ENCODE data around the gene LANCL2.

The LANCL2 gene

GRCh38 chr7:55441774-55442522 is 76.8 kb downstream of the LANCL2 start:
- DNase-seq (ENCODE audit: low spot score in 2 of 2) (no peak), ATAC-seq (ENCODE audit: low read depth) (no peak)
- Mint-ChIP-seq H3K4me3 (no peak overlapping the region), H3K9me3 (peaks cover 4% of the 10 kb centered on the region), H3K27ac (peak overlapping the region; percentile 36), H3K4me1 (peaks cover 13% of the 10 kb centered on the region), H3K36me3 (peaks cover 4% of the 10 kb centered on the region), H3K27me3 (no peaks in the 10 kb centered on the region)

- peaks cover 7% of the 10 kb centered on the region for H3K36me3 Mint-ChIP-seq
- no peak for ATAC-seq (ENCODE audit: low read depth)
- peaks cover 4% of the 10 kb centered on the region for H3K9me3 Mint-ChIP-seq
- no peaks in the 10 kb centered on the region for H3K27me3 Mint-ChIP-seq
- peak overlapping the region; percentile 39 for H3K27ac Mint-ChIP-seq
- H3K4me3 Mint-ChIP-seq = no peak overlapping the region
- no peak for DNase-seq (ENCODE audit: low spot score in 2 of 2)
- H3K4me1 Mint-ChIP-seq = peaks cover 13% of the 10 kb centered on the region
Observed at GRCh38 chr7:55444786-55445185, 79.6 kb downstream of the LANCL2 start.

DNA sequence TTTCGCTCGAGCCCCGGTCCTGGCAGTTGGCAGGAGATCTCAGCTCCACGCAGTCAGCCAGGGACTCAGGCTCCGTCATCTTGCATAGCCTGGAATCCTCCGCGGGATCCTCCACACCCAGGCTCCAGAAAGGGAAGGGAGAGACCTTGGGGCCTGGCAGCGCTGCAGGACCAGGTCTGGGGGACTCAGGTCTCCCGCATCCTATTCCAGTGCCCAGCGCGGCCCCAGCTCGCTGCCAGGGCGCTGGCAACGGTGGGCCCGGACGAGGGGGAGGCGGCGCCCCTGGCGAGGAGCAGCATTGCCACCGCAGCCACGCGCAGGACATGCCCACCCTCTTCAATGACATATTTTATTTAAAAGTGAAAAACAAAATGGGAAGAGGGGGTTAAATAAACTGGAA is 83.4 kb downstream of the LANCL2 start:
- no peak overlapping the region for H3K4me3 Mint-ChIP-seq
- no peak overlapping the region for H3K27ac Mint-ChIP-seq
- ATAC-seq (ENCODE audit: low read depth) (no peak), DNase-seq (ENCODE audit: low spot score in 2 of 2) (no peak)
- peaks cover 4% of the 10 kb centered on the region for H3K9me3 Mint-ChIP-seq
- peaks cover 10% of the 10 kb centered on the region for H3K4me1 Mint-ChIP-seq
- no peaks in the 10 kb centered on the region for H3K27me3 Mint-ChIP-seq
- H3K36me3 Mint-ChIP-seq = peaks cover 25% of the 10 kb centered on the region

GRCh38 chr7:55449205-55449991 is 84.3 kb downstream of the LANCL2 start:
- no peaks in the 10 kb centered on the region for H3K27me3 Mint-ChIP-seq
- peaks cover 4% of the 10 kb centered on the region for H3K9me3 Mint-ChIP-seq
- peaks cover 27% of the 10 kb centered on the region for H3K36me3 Mint-ChIP-seq
- ATAC-seq (ENCODE audit: low read depth) (no peak), DNase-seq (ENCODE audit: low spot score in 2 of 2) (no peak)
- H3K4me1 Mint-ChIP-seq = peaks cover 10% of the 10 kb centered on the region
- H3K27ac Mint-ChIP-seq = peak overlapping the region; percentile 20
- no peak overlapping the region for H3K4me3 Mint-ChIP-seq

DNA sequence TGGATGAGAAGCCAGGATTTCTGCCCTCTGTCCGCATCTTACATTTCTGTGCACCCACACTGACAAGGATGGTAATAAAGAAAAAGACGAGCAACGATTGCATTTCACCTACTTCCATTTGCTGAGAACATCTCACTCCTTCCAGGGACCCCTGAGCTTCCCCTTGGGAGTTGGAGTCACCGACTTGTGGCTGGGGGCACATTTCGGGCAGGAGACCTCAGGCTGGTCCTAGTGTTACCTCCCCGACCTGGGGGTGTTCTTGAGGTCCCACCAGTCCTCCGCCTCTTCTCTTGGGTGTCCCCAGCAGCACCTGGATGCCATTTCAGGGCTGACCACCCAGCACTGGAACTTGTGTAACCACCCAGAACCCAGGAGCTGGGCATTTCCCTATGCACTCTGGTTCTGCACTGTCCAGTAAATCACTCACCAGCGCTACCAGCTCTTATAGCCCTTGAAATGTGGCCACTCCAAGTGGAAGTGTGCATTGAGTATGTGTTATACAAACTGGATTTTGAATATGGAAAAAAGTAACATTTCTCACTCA is 84.9 kb downstream of the LANCL2 start:
- peaks cover 30% of the 10 kb centered on the region for H3K36me3 Mint-ChIP-seq
- no peak overlapping the region for H3K4me3 Mint-ChIP-seq
- H3K27me3 Mint-ChIP-seq = no peaks in the 10 kb centered on the region
- ATAC-seq (ENCODE audit: low read depth) (no peak), DNase-seq (ENCODE audit: low spot score in 2 of 2) (no peak)
- H3K4me1 Mint-ChIP-seq = peaks cover 12% of the 10 kb centered on the region
- peak overlapping the region; percentile 20 for H3K27ac Mint-ChIP-seq
- peaks cover 4% of the 10 kb centered on the region for H3K9me3 Mint-ChIP-seq

- Mint-ChIP-seq H3K4me1 (peaks cover 20% of the 10 kb centered on the region), H3K4me3 (no peak overlapping the region), H3K36me3 (peaks cover 38% of the 10 kb centered on the region), H3K27me3 (no peaks in the 10 kb centered on the region), H3K9me3 (peaks cover 10% of the 10 kb centered on the region), H3K27ac (peak overlapping the region; percentile 32)
- no peak for ATAC-seq (ENCODE audit: low read depth)
- DNase-seq (ENCODE audit: low spot score in 2 of 2) = no peak
Observed at GRCh38 chr7:55452971-55453370, 87.8 kb downstream of the LANCL2 start.

GRCh38 chr7:55457801-55458200 is 92.7 kb downstream of the LANCL2 start:
- Mint-ChIP-seq H3K4me3 (no peak overlapping the region), H3K4me1 (peaks cover 25% of the 10 kb centered on the region), H3K27ac (peak overlapping the region; percentile 63), H3K27me3 (no peaks in the 10 kb centered on the region), H3K36me3 (peaks cover 42% of the 10 kb centered on the region), H3K9me3 (peaks cover 25% of the 10 kb centered on the region)
- no peak for ATAC-seq (ENCODE audit: low read depth)
- DNase-seq (ENCODE audit: low spot score in 2 of 2) = no peak

DNA sequence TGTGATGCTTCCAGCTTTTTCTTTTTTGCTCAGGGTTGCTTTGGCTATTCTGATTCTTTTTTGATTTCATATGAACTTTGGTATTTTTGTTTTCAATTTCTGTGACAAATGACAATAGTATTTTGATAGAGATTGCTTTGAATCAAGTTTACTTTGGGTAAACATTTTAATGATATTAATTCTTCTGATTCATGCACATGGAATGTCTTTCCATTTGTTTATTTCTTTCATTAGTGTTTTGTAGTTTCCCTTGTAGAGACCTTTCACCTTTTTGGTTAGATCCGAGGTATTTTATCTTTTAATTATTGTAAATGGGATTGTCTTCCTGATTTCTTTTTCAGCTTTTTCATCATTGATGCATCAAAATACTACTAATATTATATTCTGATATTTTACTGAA is 93.2 kb downstream of the LANCL2 start:
- ATAC-seq (ENCODE audit: low read depth) = no peak
- H3K9me3 Mint-ChIP-seq = peaks cover 25% of the 10 kb centered on the region
- peaks cover 40% of the 10 kb centered on the region for H3K36me3 Mint-ChIP-seq
- H3K4me3 Mint-ChIP-seq = no peak overlapping the region
- H3K4me1 Mint-ChIP-seq = peaks cover 25% of the 10 kb centered on the region
- H3K27me3 Mint-ChIP-seq = no peaks in the 10 kb centered on the region
- H3K27ac Mint-ChIP-seq = no peak overlapping the region
- DNase-seq (ENCODE audit: low spot score in 2 of 2) = no peak

DNA sequence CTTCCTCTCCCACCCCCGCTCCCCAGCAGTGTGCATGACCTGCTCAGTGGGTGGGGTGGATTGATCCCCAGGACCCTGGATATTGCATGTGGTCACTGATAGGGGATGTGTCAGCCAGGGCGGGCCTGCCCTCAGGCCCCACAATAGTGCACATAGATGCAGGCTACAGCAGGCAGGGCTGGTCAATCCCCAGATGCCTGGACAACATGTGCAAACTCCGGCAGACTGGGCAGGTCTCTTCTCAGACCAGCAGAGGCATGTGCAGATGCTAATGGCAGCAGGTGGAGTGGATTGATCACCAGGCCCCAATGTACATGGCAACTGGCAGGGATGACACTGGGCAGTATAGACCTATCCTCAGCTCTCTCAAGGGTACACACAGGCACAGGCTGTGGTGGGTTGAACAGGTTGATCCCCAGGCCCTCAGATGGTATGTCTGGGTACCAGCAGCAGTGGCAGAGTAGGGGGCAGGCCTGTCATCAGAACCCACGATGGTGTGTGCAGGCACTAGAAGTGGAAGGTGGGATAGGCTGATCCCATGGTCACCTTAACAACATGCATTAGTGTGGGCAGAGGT is 98.6 kb downstream of the LANCL2 start:
- Mint-ChIP-seq H3K4me3 (no peak overlapping the region), H3K27ac (no peak overlapping the region), H3K36me3 (peaks cover 57% of the 10 kb centered on the region), H3K27me3 (no peaks in the 10 kb centered on the region), H3K9me3 (peaks cover 14% of the 10 kb centered on the region), H3K4me1 (peaks cover 21% of the 10 kb centered on the region)
- ATAC-seq (ENCODE audit: low read depth) (no peak), DNase-seq (ENCODE audit: low spot score in 2 of 2) (no peak)

GRCh38 chr7:55464422-55464821 is 99.3 kb downstream of the LANCL2 start:
- Mint-ChIP-seq H3K9me3 (peaks cover 7% of the 10 kb centered on the region), H3K27me3 (no peaks in the 10 kb centered on the region), H3K4me1 (peaks cover 21% of the 10 kb centered on the region), H3K27ac (peak overlapping the region; percentile 77), H3K4me3 (no peak overlapping the region), H3K36me3 (peaks cover 52% of the 10 kb centered on the region)
- DNase-seq (ENCODE audit: low spot score in 2 of 2) = no peak
- no peak for ATAC-seq (ENCODE audit: low read depth)

DNA sequence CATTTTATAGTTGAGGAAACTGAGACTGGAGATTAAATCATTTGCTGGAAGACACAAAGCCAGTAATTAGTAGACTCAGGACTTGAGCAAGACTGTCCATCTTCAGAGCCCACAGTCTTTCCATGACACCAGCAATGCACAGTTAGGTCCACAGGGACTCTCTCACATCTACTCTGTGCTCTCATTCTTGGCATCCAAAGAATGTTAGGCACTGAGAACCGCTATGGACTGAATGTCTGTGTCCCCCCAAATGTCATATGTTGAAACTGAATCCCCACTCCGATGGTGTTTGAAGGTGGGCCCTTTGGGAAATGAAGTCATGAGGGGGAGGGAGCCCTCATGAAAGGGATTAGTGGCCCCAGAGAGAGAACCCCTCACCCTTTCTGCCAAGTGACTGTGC is 100.6 kb downstream of the LANCL2 start:
- Mint-ChIP-seq H3K27me3 (no peaks in the 10 kb centered on the region), H3K27ac (peak overlapping the region; percentile 77), H3K4me1 (peaks cover 28% of the 10 kb centered on the region), H3K9me3 (peaks cover 5% of the 10 kb centered on the region), H3K36me3 (peaks cover 53% of the 10 kb centered on the region), H3K4me3 (no peak overlapping the region)
- ATAC-seq (ENCODE audit: low read depth) = no peak
- no peak for DNase-seq (ENCODE audit: low spot score in 2 of 2)

GRCh38 chr7:55467047-55467593 is 102.0 kb downstream of the LANCL2 start:
- Mint-ChIP-seq H3K27me3 (no peaks in the 10 kb centered on the region), H3K9me3 (peaks cover 2% of the 10 kb centered on the region), H3K4me3 (no peak overlapping the region), H3K36me3 (peaks cover 52% of the 10 kb centered on the region), H3K27ac (peak overlapping the region; percentile 75), H3K4me1 (peaks cover 25% of the 10 kb centered on the region)
- DNase-seq (ENCODE audit: low spot score in 2 of 2) (no peak), ATAC-seq (ENCODE audit: low read depth) (no peak)

- Mint-ChIP-seq H3K27ac (peak overlapping the region; percentile 68), H3K9me3 (no peaks in the 10 kb centered on the region), H3K27me3 (no peaks in the 10 kb centered on the region), H3K36me3 (peaks cover 45% of the 10 kb centered on the region), H3K4me3 (no peak overlapping the region), H3K4me1 (peaks cover 25% of the 10 kb centered on the region)
- DNase-seq (ENCODE audit: low spot score in 2 of 2) (no peak), ATAC-seq (ENCODE audit: low read depth) (no peak)
Observed at GRCh38 chr7:55468495-55468894, 103.4 kb downstream of the LANCL2 start.

GRCh38 chr7:55469271-55469681 is 104.1 kb downstream of the LANCL2 start:
- H3K4me1 Mint-ChIP-seq = peaks cover 27% of the 10 kb centered on the region
- no peaks in the 10 kb centered on the region for H3K27me3 Mint-ChIP-seq
- DNase-seq (ENCODE audit: low spot score in 2 of 2) = no peak
- peaks cover 41% of the 10 kb centered on the region for H3K36me3 Mint-ChIP-seq
- peak; percentile 40 for ATAC-seq (ENCODE audit: low read depth)
- H3K9me3 Mint-ChIP-seq = no peaks in the 10 kb centered on the region
- no peak overlapping the region for H3K4me3 Mint-ChIP-seq
- H3K27ac Mint-ChIP-seq = peak overlapping the region; percentile 68
